HG03432 (cell line): ENCODE data around the gene SLC66A3.
A peak's percentile ranks its signal among the peaks of the same experiment; 100 is the strongest.
"Not testable (repeated sequence)": the region's sequence is repeated elsewhere in the genome, so short reads cannot be mapped to it uniquely, and the experiment has no call there.

Experiments used
- ATAC-seq: cut with Tn5 transposase; IDR thresholded peaks from one replicate; pipeline ENCODE4 v1.9.1; 2021; ENCODE audit warnings: mild to moderate bottlenecking, moderate library complexity; ENCODE audit not compliant: unreplicated experiment

SLC66A3 gene

GRCh38 chr2:11160731-11161455, 5.6 kb downstream of the SLC66A3 start:
- ATAC-seq: peak; percentile 78

- no peak for ATAC-seq
Observed at GRCh38 chr2:11161747-11162146, 6.5 kb downstream of the SLC66A3 start.

- ATAC-seq: no peak
Observed at GRCh38 chr2:11163439-11164317, 8.4 kb downstream of the SLC66A3 start.

- ATAC-seq: not testable (repeated sequence)
Observed at GRCh38 chr2:11165046-11165445, 9.8 kb downstream of the SLC66A3 start.

- ATAC-seq: no peak
Observed at GRCh38 chr2:11166476-11166875, 11.2 kb downstream of the SLC66A3 start.

GRCh38 chr2:11168488-11168887, 13.2 kb downstream of the SLC66A3 start:
- ATAC-seq: no peak

GRCh38 chr2:11169333-11169732, 14.1 kb downstream of the SLC66A3 start:
- ATAC-seq: no peak

- no peak for ATAC-seq
Observed at GRCh38 chr2:11174222-11174621, 19.0 kb downstream of the SLC66A3 start.

GRCh38 chr2:11175293-11175795, 20.1 kb downstream of the SLC66A3 start:
- no peak for ATAC-seq

GRCh38 chr2:11177871-11178690, 22.8 kb downstream of the SLC66A3 start:
- ATAC-seq: no peak

GRCh38 chr2:11179196-11179595, 23.9 kb downstream of the SLC66A3 start:
- ATAC-seq: no peak

- no peak for ATAC-seq
Observed at GRCh38 chr2:11179899-11180298, 24.6 kb downstream of the SLC66A3 start.

- no peak for ATAC-seq
Observed at GRCh38 chr2:11180653-11181052, 25.4 kb downstream of the SLC66A3 start.

- no peak for ATAC-seq
Observed at GRCh38 chr2:11182951-11183350, 27.7 kb downstream of the SLC66A3 start.

GRCh38 chr2:11186145-11186544, 30.9 kb downstream of the SLC66A3 start:
- no peak for ATAC-seq

GRCh38 chr2:11187083-11187619, 31.9 kb downstream of the SLC66A3 start:
- no peak for ATAC-seq

- ATAC-seq: no peak
Observed at GRCh38 chr2:11187731-11188130, 32.5 kb downstream of the SLC66A3 start.

GRCh38 chr2:11196246-11196645, 41.0 kb downstream of the SLC66A3 start:
- no peak for ATAC-seq

- no peak for ATAC-seq
Observed at GRCh38 chr2:11200651-11201050, 45.4 kb downstream of the SLC66A3 start.

- ATAC-seq: no peak
Observed at GRCh38 chr2:11201969-11202368, 46.7 kb downstream of the SLC66A3 start.

GRCh38 chr2:11203480-11203879, 48.2 kb downstream of the SLC66A3 start:
- ATAC-seq: peak; percentile 80
